HG02884 (cell line): ENCODE measurements around the gene SEC22C.

Source experiments
- ATAC-seq: cut with Tn5 transposase; IDR thresholded peaks from one replicate; pipeline ENCODE4 v1.9.1; 2021; ENCODE audit warnings: mild to moderate bottlenecking, moderate library complexity; ENCODE audit not compliant: unreplicated experiment

Gene SEC22C

DNA sequence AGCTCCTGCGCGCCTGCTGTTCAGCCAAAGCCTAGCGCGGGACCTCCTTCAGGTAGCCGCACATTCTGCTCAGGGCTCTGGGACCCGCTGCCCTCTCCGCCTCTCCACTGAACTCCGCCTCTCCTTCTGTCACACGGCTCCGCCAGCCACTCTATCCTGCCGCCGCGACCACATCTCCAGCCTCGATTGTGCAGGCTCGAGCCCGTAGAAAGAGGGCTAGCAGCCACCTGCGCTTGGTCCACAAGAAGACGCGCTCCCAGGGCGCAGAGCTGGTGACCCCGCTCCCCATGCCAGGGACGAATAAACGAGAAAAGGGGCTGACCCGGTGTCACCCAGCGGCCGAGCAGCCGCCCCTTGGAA is 80.5 kb downstream of the SEC22C start:
- no peak for ATAC-seq

DNA sequence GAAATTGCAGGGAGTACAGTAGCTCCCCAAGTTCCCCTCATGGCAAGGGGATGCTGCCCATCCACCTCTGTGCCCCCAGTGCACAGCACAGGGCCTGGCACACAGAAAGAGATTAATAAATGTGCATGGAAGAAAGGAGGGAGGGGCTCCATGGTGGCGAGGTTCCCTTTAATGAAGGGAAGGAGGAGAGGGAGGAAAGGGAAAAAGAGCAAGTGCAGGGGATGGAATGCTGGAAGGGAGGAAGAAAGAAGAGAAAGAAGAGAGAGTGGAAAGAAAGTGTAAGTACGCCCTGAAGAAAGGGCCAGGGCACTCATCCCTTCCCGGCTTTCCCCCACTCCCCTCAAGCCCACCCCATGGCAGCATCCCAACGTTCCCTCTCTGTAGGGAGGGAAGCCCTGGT is 80.9 kb downstream of the SEC22C start:
- no peak for ATAC-seq

DNA sequence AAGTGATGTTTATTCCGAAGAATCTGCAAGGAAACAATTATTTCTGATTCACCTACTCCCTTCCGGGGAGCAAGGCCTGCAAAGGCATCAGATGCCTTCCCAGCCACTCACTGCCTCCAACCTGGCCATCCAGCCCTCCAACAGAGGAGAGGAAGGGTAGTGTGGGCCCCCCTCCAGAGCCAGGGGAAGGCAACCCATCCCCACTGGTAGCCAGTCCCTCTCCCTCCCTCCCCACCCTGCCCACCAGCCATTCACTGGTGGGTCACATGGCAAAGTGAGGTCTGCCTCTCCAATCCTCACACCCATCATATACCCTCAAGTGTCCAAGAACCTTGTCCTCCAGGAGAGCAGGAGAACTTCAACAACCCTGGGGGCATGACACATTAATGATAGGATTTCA is 81.7 kb downstream of the SEC22C start:
- no peak for ATAC-seq

DNA sequence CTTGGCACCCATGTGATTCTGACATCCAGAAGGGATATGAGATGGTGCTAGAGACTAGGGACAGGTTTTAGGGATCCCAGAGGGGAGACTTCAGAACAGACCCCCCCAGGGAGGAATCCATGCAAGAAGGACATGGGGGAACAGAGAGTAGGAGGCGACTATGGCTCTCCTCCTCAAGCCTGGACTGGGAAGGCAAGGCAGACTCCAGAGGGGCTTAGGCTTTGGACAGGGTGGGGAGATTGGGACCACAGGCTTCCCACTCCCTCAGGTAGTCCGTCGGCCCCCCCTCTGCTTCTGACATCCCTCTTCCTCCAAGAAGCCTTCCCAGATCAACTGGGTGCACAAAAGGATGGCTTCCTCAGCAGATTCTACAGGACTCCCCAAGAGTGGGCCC is 82.3 kb downstream of the SEC22C start:
- ATAC-seq, result no peak

DNA sequence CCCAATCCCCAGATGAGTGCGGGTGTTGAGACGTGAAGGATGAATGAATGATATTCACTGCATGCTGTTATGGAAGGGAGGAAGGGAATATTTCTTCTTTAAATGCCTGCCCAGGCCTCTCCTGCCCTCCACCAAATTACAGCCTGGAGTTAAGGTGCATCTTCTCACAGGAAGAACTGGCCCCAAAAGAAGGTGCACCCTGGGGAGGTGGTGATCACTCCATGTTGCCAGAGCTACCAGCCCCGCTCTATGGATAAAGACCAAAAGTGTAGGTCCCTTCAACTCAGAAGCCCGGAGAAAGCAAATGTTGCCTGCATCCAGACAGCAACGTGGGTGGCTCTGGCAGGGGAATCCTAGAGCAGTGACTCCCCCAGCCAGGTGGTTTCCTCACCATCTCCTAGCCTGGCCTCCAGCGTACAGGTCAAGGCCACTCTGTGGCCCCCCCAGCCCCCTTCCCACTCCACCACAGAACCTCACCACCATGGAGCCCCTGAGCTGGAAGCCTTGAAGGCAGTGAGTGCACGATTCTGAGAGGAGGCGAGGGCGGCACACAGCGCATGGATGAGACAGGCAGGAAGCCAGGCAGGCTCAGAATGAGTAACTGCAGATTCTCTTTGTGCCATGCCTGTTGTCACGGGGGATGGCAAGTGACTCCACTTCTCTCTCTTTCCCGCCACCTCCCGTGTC is 82.8 kb downstream of the SEC22C start:
- ATAC-seq, result no peak

DNA sequence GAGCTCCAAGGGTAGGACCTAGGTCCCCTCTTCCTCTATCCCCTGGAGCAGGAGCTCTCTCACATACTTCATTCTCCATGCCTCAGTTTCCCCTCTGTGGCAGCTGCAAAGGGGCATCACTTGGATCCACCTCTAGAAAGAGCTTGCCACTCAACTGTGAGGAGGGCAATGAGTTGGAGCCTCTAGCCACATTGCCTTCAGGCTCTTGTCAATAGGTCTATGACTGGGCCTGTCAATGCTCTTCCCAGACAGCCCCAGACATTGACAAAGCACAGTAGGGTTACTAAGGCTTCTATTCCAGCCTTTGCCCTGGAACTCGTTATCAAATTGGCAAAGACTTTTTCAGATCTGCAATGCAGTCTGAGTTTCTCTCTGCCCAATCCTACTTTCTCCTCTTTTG is 83.7 kb downstream of the SEC22C start:
- no peak for ATAC-seq
